Testis (tissue), 3 donors: ENCODE measurements around the gene HES4. TPM values are rescaled to one million over a fixed set of nuclear protein-coding genes. Genes with fewer than 3 reads are reported as not detected.

Experiments
- DNase-seq: peaks from one replicate; pipeline ENCODE4 v3.0.0-alpha.2; 2019
- H3K27ac ChIP-seq, 2 donors: fragments of 200-600 bp; sonication (generic); one replicate each; pipeline ENCODE4 v1.5.1; 2019
- H3K27me3 ChIP-seq: fragments of 200-600 bp; sonication (generic); one replicate; pipeline ENCODE4 v1.5.1; 2019
- H3K36me3 ChIP-seq: fragments of 200-600 bp; sonication (generic); one replicate; pipeline ENCODE4 v1.5.1; 2017; ENCODE audit warnings: low read depth; ENCODE audit errors: missing control alignments
- H3K4me1 ChIP-seq: fragments of 200-600 bp; sonication (generic); one replicate; pipeline ENCODE4 v1.5.1; 2019
- H3K4me3 ChIP-seq, 2 donors: fragments of 200-600 bp; sonication (generic); one replicate each; pipeline ENCODE4 v1.5.1; 2017 to 2019
- H3K9me3 ChIP-seq: fragments of 200-600 bp; sonication (generic); one replicate; pipeline ENCODE4 v1.5.1; 2017
- POLR2A ChIP-seq: fragments of 450-650 bp; IDR thresholded peaks from one replicate; pipeline ENCODE4 v1.6.1; 2017; ENCODE audit warnings: antibody characterized with exemption, mild to moderate bottlenecking, moderate library complexity
- WGBS, 2 donors: methylation state at CpG; one replicate each; pipeline ENCODE4 v1.1.5; 2018; 5-methylcytosine and 5-hydroxymethylcytosine counted together
- intact Hi-C: fragments of 100-400 bp; cut with DNase I; formaldehyde crosslinking; loops from one replicate; pipeline ENCODE4 v1.15.1; 2023; ENCODE audit warnings: low total_unique reads
- polyA plus RNA-seq: library from polyadenylated mRNA; stranded (reverse); fragments of 350-450 nt; fragmentation: Illumina TruSeq; extraction: RNeasy Lipid Tissue Mini Kit (QIAGEN cat#74804); gene quantifications from one replicate; pipeline ENCODE4 v1.2.3, GENCODE V29; 2014; ENCODE audit warnings: low read depth, low replicate concordance; ENCODE audit not compliant: insufficient read depth
- total RNA-seq, 2 donors: library from RNA; depleted of rRNA; stranded (reverse); fragments of >200 nt; gene quantifications; one replicate each; pipeline ENCODE4 v1.2.3, GENCODE V29; 2016
- TF ChIP-seq, protein P1 (sequence below), 3 experiments: fragments of 450-650 bp in 2 of 3; fragments of 200-600 bp in 1 of 3; sonication (generic) in 1 of 3; IDR thresholded peaks; one replicate each; pipeline ENCODE4 v1.5.1; 2016 to 2019; ENCODE audit warnings: antibody characterized with exemption in 3 of 3, mild to moderate bottlenecking in 2 of 3, moderate library complexity in 1 of 3

The HES4 gene
- total and polyA plus RNA-seq, 3 donors from 2014 or later: 2.3 to 27.5 (median 26.4) TPM

DNA sequence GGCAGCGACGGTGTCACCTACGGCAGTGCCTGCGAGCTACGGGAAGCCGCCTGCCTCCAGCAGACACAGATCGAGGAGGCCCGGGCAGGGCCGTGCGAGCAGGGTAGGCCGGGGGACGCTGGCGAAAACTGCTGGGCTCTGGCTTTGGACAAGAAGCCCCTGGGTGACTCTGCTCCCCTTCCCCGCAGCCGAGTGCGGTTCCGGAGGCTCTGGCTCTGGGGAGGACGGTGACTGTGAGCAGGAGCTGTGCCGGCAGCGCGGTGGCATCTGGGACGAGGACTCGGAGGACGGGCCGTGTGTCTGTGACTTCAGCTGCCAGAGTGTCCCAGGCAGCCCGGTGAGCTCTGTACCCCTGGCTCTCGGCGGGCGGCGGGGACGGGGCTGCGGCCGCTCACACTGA is 44.0 kb upstream of the HES4 start:
- peaks cover 12% of the 10 kb centered on the region for H3K4me1 ChIP-seq
- 97 to 99% methylated on average over 22 to 31 of the region's 33 CpGs for WGBS, 2 donors
- intact Hi-C loops: no loop called here
- H3K9me3 ChIP-seq: no peaks in the 10 kb centered on the region
- no peak overlapping the region for H3K4me3 ChIP-seq
- H3K27me3 ChIP-seq: no peaks in the 10 kb centered on the region
- no peak for DNase-seq
- H3K27ac ChIP-seq: no peak overlapping the region
- no peaks in the 10 kb centered on the region for H3K36me3 ChIP-seq
- TF ChIP-seq POLR2A: no peak
- TF ChIP-seq, protein P1, sequence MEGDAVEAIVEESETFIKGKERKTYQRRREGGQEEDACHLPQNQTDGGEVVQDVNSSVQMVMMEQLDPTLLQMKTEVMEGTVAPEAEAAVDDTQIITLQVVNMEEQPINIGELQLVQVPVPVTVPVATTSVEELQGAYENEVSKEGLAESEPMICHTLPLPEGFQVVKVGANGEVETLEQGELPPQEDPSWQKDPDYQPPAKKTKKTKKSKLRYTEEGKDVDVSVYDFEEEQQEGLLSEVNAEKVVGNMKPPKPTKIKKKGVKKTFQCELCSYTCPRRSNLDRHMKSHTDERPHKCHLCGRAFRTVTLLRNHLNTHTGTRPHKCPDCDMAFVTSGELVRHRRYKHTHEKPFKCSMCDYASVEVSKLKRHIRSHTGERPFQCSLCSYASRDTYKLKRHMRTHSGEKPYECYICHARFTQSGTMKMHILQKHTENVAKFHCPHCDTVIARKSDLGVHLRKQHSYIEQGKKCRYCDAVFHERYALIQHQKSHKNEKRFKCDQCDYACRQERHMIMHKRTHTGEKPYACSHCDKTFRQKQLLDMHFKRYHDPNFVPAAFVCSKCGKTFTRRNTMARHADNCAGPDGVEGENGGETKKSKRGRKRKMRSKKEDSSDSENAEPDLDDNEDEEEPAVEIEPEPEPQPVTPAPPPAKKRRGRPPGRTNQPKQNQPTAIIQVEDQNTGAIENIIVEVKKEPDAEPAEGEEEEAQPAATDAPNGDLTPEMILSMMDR (IDR thresholded peaks at IDR 0.05): no peak

DNA sequence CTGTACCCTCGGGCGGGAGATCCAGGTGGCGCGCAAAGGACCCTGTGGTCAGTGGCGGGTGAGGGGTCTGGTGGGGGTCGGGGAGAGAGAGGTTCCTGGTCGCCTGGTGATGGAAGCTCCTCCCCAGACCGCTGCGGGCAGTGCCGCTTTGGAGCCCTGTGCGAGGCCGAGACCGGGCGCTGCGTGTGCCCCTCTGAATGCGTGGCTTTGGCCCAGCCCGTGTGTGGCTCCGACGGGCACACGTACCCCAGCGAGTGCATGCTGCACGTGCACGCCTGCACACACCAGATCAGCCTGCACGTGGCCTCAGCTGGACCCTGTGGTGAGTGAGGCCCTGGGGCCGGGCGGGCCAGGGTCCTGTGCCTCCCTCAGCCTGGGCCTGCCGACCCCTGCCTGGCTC is 43.5 kb upstream of the HES4 start:
- 96 to 100% methylated on average over 12 to 26 of the region's 27 CpGs for WGBS, 2 donors
- TF ChIP-seq POLR2A: no peak
- TF ChIP-seq, protein P1 (IDR thresholded peaks at IDR 0.05): no peak

DNA sequence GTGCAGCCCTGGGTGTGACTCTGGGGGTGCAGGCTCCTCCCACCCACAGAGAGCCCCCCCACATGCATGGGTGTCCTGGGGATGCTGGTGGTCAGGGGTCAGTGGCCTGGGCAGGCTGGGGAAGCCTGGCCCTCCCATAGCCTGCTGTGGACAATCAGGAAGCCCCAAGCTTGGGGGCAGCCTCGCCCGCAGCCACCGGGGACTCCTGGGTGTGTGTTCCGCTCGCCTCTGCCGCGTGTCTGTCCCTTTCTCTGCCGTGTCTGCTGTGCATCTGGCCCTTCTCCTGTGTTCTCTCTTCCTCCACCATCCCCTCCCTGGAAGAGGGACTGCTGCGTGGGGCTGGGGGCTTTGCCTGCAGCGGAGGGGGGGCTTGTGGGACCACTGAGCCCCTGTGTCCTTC is 42.9 kb upstream of the HES4 start:
- no peak overlapping the region for H3K27ac ChIP-seq
- H3K9me3 ChIP-seq: no peaks in the 10 kb centered on the region
- DNase-seq: no peak
- intact Hi-C loops: no loop called here
- H3K4me1 ChIP-seq: peaks cover 12% of the 10 kb centered on the region
- no peaks in the 10 kb centered on the region for H3K36me3 ChIP-seq
- 94 to 97% methylated on average over 10 of the region's 10 CpGs for WGBS, 2 donors
- no peak for TF ChIP-seq POLR2A
- TF ChIP-seq, protein P1 (IDR thresholded peaks at IDR 0.05): no peak
- no peaks in the 10 kb centered on the region for H3K27me3 ChIP-seq
- no peak overlapping the region for H3K4me3 ChIP-seq

More for the DNA sequence above, 43.5 kb upstream of the HES4 start:
- DNase-seq: no peak
- Histone ChIP-seq H3K9me3 (no peaks in the 10 kb centered on the region), H3K4me1 (peaks cover 12% of the 10 kb centered on the region), H3K27me3 (no peaks in the 10 kb centered on the region), H3K27ac (no peak overlapping the region), H3K36me3 (no peaks in the 10 kb centered on the region), H3K4me3 (no peak overlapping the region)
- intact Hi-C loops: no loop called here

DNA sequence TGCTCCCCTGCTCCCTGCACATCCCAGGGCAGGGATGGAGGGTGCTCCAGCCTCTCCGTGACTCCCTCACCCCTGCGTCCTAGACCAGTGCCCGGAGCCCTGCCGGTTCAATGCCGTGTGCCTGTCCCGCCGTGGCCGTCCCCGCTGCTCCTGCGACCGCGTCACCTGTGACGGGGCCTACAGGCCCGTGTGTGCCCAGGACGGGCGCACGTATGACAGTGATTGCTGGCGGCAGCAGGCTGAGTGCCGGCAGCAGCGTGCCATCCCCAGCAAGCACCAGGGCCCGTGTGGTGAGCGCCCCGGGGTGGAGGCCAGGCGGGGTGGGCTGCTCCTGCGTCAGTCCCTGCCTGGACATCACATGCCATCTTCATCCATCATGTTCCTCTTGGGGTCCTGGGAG is 42.0 kb upstream of the HES4 start:
- Histone ChIP-seq H3K4me3 (no peak overlapping the region), H3K9me3 (no peaks in the 10 kb centered on the region), H3K36me3 (no peaks in the 10 kb centered on the region), H3K4me1 (peaks cover 12% of the 10 kb centered on the region), H3K27ac (no peak overlapping the region), H3K27me3 (no peaks in the 10 kb centered on the region)
- TF ChIP-seq POLR2A: no peak
- TF ChIP-seq, protein P1 (IDR thresholded peaks at IDR 0.05): no peak
- 70 to 90% methylated on average over 2 to 25 of the region's 25 CpGs for WGBS, 2 donors
- DNase-seq: no peak
- intact Hi-C loops: no loop called here

DNA sequence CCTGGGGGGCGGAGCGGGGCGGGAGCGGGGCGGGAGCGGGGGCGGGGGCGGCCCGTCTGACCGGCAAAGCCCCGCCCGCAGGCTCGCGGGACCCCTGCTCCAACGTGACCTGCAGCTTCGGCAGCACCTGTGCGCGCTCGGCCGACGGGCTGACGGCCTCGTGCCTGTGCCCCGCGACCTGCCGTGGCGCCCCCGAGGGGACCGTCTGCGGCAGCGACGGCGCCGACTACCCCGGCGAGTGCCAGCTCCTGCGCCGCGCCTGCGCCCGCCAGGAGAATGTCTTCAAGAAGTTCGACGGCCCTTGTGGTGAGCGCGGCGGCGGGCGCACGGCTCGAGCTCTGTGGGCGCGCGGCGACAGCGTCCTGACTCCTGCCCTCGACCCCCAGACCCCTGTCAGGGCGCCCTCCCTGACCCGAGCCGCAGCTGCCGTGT is 41.2 kb upstream of the HES4 start:
- TF ChIP-seq, protein P1 (IDR thresholded peaks at IDR 0.05): no peak
- no peak for TF ChIP-seq POLR2A
- 63 to 64% methylated on average over 16 to 52 of the region's 60 CpGs for WGBS, 2 donors
- H3K4me1 ChIP-seq: peaks cover 12% of the 10 kb centered on the region
- H3K4me3 ChIP-seq: no peak overlapping the region
- H3K27ac ChIP-seq: no peak overlapping the region
- H3K36me3 ChIP-seq: no peaks in the 10 kb centered on the region
- H3K27me3 ChIP-seq: no peaks in the 10 kb centered on the region
- DNase-seq: no peak
- intact Hi-C loops: no loop called here
- H3K9me3 ChIP-seq: no peaks in the 10 kb centered on the region
